NB4 (cell line): ENCODE data around the gene PFAS.

Experiments used
- DNase-seq: peaks from one replicate; pipeline ENCODE4 v3.0.0; 2010; ENCODE audit warnings: low read depth
- H3K4me3 ChIP-seq: one replicate; pipeline ENCODE4 v1.5.1; 2011; ENCODE audit warnings: mild to moderate bottlenecking, low read depth, low read length, moderate library complexity
- CTCF ChIP-seq: IDR thresholded peaks from one replicate; pipeline ENCODE4 v1.5.1; 2012; ENCODE audit warnings: low read depth, low read length
- MYC ChIP-seq: IDR thresholded peaks from 2 replicates; pipeline ENCODE4 v1.6.1; 2011; ENCODE audit warnings: low read depth, low read length
- POLR2A ChIP-seq: IDR thresholded peaks from 2 replicates; pipeline ENCODE4 v1.6.1; 2011; ENCODE audit warnings: mild to moderate bottlenecking; ENCODE audit not compliant: insufficient read length; ENCODE audit errors: extremely low read depth
- TF ChIP-seq, protein P1 (sequence below): IDR thresholded peaks from 2 replicates; pipeline ENCODE4 v1.6.1; 2011; ENCODE audit warnings: low read depth, low read length

The PFAS gene

GRCh38 chr17:8227238-8227581 lies 21.9 kb upstream of the PFAS start:
- no peak overlapping the region for H3K4me3 ChIP-seq
- no peak for DNase-seq
- TF ChIP-seq MYC = no peak
- TF ChIP-seq, protein P1, sequence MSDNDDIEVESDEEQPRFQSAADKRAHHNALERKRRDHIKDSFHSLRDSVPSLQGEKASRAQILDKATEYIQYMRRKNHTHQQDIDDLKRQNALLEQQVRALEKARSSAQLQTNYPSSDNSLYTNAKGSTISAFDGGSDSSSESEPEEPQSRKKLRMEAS = no peak
- no peak for TF ChIP-seq POLR2A
- TF ChIP-seq CTCF = no peak

- H3K4me3 ChIP-seq = no peak overlapping the region
- no peak for TF ChIP-seq POLR2A
- no peak for TF ChIP-seq CTCF
- TF ChIP-seq, protein P1 = no peak
- no peak for TF ChIP-seq MYC
- no peak for DNase-seq
Observed at GRCh38 chr17:8231701-8232100, 17.4 kb upstream of the PFAS start.

GRCh38 chr17:8234361-8235270 lies 14.5 kb upstream of the PFAS start:
- H3K4me3 ChIP-seq = no peak overlapping the region
- TF ChIP-seq MYC (no peak), POLR2A (no peak), CTCF (no peak)
- TF ChIP-seq, protein P1 = no peak
- DNase-seq = no peak

- TF ChIP-seq, protein P1 = no peak
- TF ChIP-seq CTCF = no peak
- no peak for TF ChIP-seq POLR2A
- TF ChIP-seq MYC = no peak
- no peak overlapping the region for H3K4me3 ChIP-seq
- no peak for DNase-seq
Observed at GRCh38 chr17:8235676-8236075, 13.4 kb upstream of the PFAS start.

DNA sequence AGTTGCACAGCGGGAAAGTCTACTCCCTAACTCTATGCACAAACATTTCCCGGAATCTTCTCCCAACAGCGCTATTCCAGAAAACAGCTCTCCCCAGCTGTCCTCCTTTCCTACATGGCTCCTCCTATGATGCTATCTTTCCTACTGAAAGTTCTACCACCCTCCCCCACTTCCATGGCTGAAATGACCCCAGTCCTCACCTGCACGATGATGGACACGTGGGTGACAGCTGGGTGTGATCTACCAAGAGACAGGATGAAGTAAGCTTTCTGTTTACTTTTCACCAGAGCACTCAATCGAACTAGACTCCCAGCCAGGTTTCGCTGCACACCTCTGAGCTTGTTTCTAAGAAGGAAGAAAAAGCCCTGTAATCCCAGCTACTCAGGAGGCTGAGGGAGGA lies 11.9 kb upstream of the PFAS start:
- H3K4me3 ChIP-seq = no peak overlapping the region
- DNase-seq = no peak
- TF ChIP-seq MYC (no peak), CTCF (no peak), POLR2A (no peak)
- TF ChIP-seq, protein P1 = no peak
